ENCODE measurements around the gene PMEL.
A peak's percentile ranks its signal among the peaks of the same experiment; 100 is the strongest.

PMEL gene

GRCh38 chr12:55963760-55964159 lies 2.1 kb downstream of the PMEL start:
- H3K9ac ChIP-seq (ENCODE audit: low read length) = no peak overlapping the region
- no peaks in the 10 kb centered on the region for H3K27me3 ChIP-seq (ENCODE audit: control insufficient read depth, insufficient read depth, low read length)
- H3K4me3 ChIP-seq (ENCODE audit: low read length) = no peak overlapping the region
- H3K4me1 ChIP-seq (ENCODE audit: control insufficient read depth, insufficient read depth, low read length) = peaks cover 10% of the 10 kb centered on the region
- H3K36me3 ChIP-seq (ENCODE audit: control insufficient read depth, insufficient read depth, low read length) = no peaks in the 10 kb centered on the region
- H3K9me3 ChIP-seq (ENCODE audit: control insufficient read depth, low read length) = no peaks in the 10 kb centered on the region

GRCh38 chr12:55957106-55957859 lies 8.6 kb downstream of the PMEL start:
- Histone ChIP-seq H3K9ac (ENCODE audit: low read length) (no peak overlapping the region), H3K4me3 (ENCODE audit: low read length) (no peak overlapping the region), H3K9me3 (ENCODE audit: control insufficient read depth, low read length) (no peaks in the 10 kb centered on the region), H3K4me1 (ENCODE audit: control insufficient read depth, insufficient read depth, low read length) (peaks cover 22% of the 10 kb centered on the region), H3K27me3 (ENCODE audit: control insufficient read depth, insufficient read depth, low read length) (no peaks in the 10 kb centered on the region), H3K36me3 (ENCODE audit: control insufficient read depth, insufficient read depth, low read length) (peaks cover 4% of the 10 kb centered on the region)

- H3K27me3 ChIP-seq (ENCODE audit: control insufficient read depth, insufficient read depth, low read length) = no peaks in the 10 kb centered on the region
- peaks cover 22% of the 10 kb centered on the region for H3K4me1 ChIP-seq (ENCODE audit: control insufficient read depth, insufficient read depth, low read length)
- H3K9me3 ChIP-seq (ENCODE audit: control insufficient read depth, low read length) = no peaks in the 10 kb centered on the region
- peaks cover 4% of the 10 kb centered on the region for H3K36me3 ChIP-seq (ENCODE audit: control insufficient read depth, insufficient read depth, low read length)
- H3K4me3 ChIP-seq (ENCODE audit: low read length) = no peak overlapping the region
- no peak overlapping the region for H3K9ac ChIP-seq (ENCODE audit: low read length)
Observed at GRCh38 chr12:55955800-55956508, 9.9 kb downstream of the PMEL start.

- Histone ChIP-seq H3K27me3 (ENCODE audit: control insufficient read depth, insufficient read depth, low read length) (no peaks in the 10 kb centered on the region), H3K36me3 (ENCODE audit: control insufficient read depth, insufficient read depth, low read length) (peaks cover 4% of the 10 kb centered on the region), H3K4me1 (ENCODE audit: control insufficient read depth, insufficient read depth, low read length) (peaks cover 22% of the 10 kb centered on the region), H3K4me3 (ENCODE audit: low read length) (no peak overlapping the region), H3K9me3 (ENCODE audit: control insufficient read depth, low read length) (no peaks in the 10 kb centered on the region), H3K9ac (ENCODE audit: low read length) (no peak overlapping the region)
Observed at GRCh38 chr12:55955344-55955743, 10.5 kb downstream of the PMEL start.

GRCh38 chr12:55946553-55946952 lies 19.3 kb downstream of the PMEL start:
- H3K36me3 ChIP-seq (ENCODE audit: control insufficient read depth, insufficient read depth, low read length) = no peaks in the 10 kb centered on the region
- no peaks in the 10 kb centered on the region for H3K4me1 ChIP-seq (ENCODE audit: control insufficient read depth, insufficient read depth, low read length)
- no peaks in the 10 kb centered on the region for H3K27me3 ChIP-seq (ENCODE audit: control insufficient read depth, insufficient read depth, low read length)
- no peak overlapping the region for H3K9ac ChIP-seq (ENCODE audit: low read length)
- H3K4me3 ChIP-seq (ENCODE audit: low read length) = no peak overlapping the region
- no peaks in the 10 kb centered on the region for H3K9me3 ChIP-seq (ENCODE audit: control insufficient read depth, low read length)

GRCh38 chr12:55942577-55943136 lies 23.2 kb downstream of the PMEL start:
- Histone ChIP-seq H3K4me1 (ENCODE audit: control insufficient read depth, insufficient read depth, low read length) (peaks cover 10% of the 10 kb centered on the region), H3K4me3 (ENCODE audit: low read length) (no peak overlapping the region), H3K9me3 (ENCODE audit: control insufficient read depth, low read length) (no peaks in the 10 kb centered on the region), H3K27me3 (ENCODE audit: control insufficient read depth, insufficient read depth, low read length) (no peaks in the 10 kb centered on the region), H3K36me3 (ENCODE audit: control insufficient read depth, insufficient read depth, low read length) (no peaks in the 10 kb centered on the region), H3K9ac (ENCODE audit: low read length) (no peak overlapping the region)

- H3K4me3 ChIP-seq (ENCODE audit: low read length) = no peak overlapping the region
- H3K4me1 ChIP-seq (ENCODE audit: control insufficient read depth, insufficient read depth, low read length) = peaks cover 10% of the 10 kb centered on the region
- no peak overlapping the region for H3K9ac ChIP-seq (ENCODE audit: low read length)
- no peaks in the 10 kb centered on the region for H3K36me3 ChIP-seq (ENCODE audit: control insufficient read depth, insufficient read depth, low read length)
- H3K9me3 ChIP-seq (ENCODE audit: control insufficient read depth, low read length) = no peaks in the 10 kb centered on the region
- no peaks in the 10 kb centered on the region for H3K27me3 ChIP-seq (ENCODE audit: control insufficient read depth, insufficient read depth, low read length)
Observed at GRCh38 chr12:55942055-55942454, 23.8 kb downstream of the PMEL start.

- Histone ChIP-seq H3K4me1 (ENCODE audit: control insufficient read depth, insufficient read depth, low read length) (peaks cover 10% of the 10 kb centered on the region), H3K9me3 (ENCODE audit: control insufficient read depth, low read length) (no peaks in the 10 kb centered on the region), H3K36me3 (ENCODE audit: control insufficient read depth, insufficient read depth, low read length) (no peaks in the 10 kb centered on the region), H3K9ac (ENCODE audit: low read length) (peak overlapping the region; percentile 56), H3K4me3 (ENCODE audit: low read length) (no peak overlapping the region), H3K27me3 (ENCODE audit: control insufficient read depth, insufficient read depth, low read length) (no peaks in the 10 kb centered on the region)
Observed at GRCh38 chr12:55940065-55940732, 25.6 kb downstream of the PMEL start.

- no peaks in the 10 kb centered on the region for H3K27me3 ChIP-seq (ENCODE audit: control insufficient read depth, insufficient read depth, low read length)
- H3K9ac ChIP-seq (ENCODE audit: low read length) = no peak overlapping the region
- H3K4me3 ChIP-seq (ENCODE audit: low read length) = no peak overlapping the region
- peaks cover 10% of the 10 kb centered on the region for H3K4me1 ChIP-seq (ENCODE audit: control insufficient read depth, insufficient read depth, low read length)
- no peaks in the 10 kb centered on the region for H3K36me3 ChIP-seq (ENCODE audit: control insufficient read depth, insufficient read depth, low read length)
- H3K9me3 ChIP-seq (ENCODE audit: control insufficient read depth, low read length) = no peaks in the 10 kb centered on the region
Observed at GRCh38 chr12:55938826-55939501, 26.9 kb downstream of the PMEL start.

- H3K27me3 ChIP-seq (ENCODE audit: control insufficient read depth, insufficient read depth, low read length) = no peaks in the 10 kb centered on the region
- no peaks in the 10 kb centered on the region for H3K36me3 ChIP-seq (ENCODE audit: control insufficient read depth, insufficient read depth, low read length)
- H3K9me3 ChIP-seq (ENCODE audit: control insufficient read depth, low read length) = no peaks in the 10 kb centered on the region
- H3K9ac ChIP-seq (ENCODE audit: low read length) = no peak overlapping the region
- H3K4me3 ChIP-seq (ENCODE audit: low read length) = no peak overlapping the region
- H3K4me1 ChIP-seq (ENCODE audit: control insufficient read depth, insufficient read depth, low read length) = peaks cover 12% of the 10 kb centered on the region
Observed at GRCh38 chr12:55937981-55938380, 27.9 kb downstream of the PMEL start.

GRCh38 chr12:55935738-55936151 lies 30.1 kb downstream of the PMEL start:
- peak overlapping the region; percentile 9 for H3K9ac ChIP-seq (ENCODE audit: low read length)
- H3K9me3 ChIP-seq (ENCODE audit: control insufficient read depth, low read length) = no peaks in the 10 kb centered on the region
- H3K4me1 ChIP-seq (ENCODE audit: control insufficient read depth, insufficient read depth, low read length) = peaks cover 28% of the 10 kb centered on the region
- no peaks in the 10 kb centered on the region for H3K27me3 ChIP-seq (ENCODE audit: control insufficient read depth, insufficient read depth, low read length)
- no peak overlapping the region for H3K4me3 ChIP-seq (ENCODE audit: low read length)
- H3K36me3 ChIP-seq (ENCODE audit: control insufficient read depth, insufficient read depth, low read length) = no peaks in the 10 kb centered on the region
